Amniotic stem cell (primary cell): ENCODE results near the gene ITPR1.
"Not testable (repeated sequence)": the region's sequence is repeated elsewhere in the genome, so short reads cannot be mapped to it uniquely, and the experiment has no call there.

Experiments
- DNase-seq: peaks from one replicate; lab custom pipeline; 2025; lab: John Stamatoyannopoulos, UW

ITPR1 gene

DNA sequence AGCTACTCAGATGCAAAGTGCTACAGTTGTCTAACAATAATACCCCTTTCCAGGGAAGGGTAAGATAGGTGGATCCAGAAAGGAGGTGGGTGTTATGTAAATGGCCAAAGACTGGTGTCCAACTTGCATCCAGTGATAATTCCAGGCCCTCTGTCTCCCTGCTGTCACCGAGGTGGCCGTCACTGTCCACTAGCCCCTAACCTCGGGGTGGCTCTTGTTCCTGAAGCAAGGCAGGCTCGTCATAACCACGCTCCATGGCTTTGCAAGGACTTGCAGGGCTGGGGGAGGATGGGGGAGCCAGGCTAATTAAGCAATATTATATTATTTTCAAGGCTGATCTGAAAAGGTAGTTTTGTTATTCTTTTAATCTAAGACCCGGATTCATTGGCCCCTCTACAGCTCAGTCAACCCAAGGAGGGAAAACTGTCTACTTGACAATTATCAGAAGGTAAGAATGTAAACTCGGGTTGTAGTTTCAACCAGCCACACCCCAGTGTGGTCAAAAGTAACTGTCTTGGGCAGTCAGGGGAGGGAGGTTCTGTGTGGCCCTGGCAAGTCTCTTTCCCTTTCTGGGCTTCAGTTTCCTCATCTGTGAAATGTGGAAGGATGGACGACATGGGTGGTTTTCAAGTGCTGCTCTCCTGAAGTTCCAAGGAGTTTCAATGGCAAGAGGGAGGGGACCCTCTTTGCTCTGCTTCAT is 266.0 kb downstream of the ITPR1 start:
- DNase-seq, result no peak

DNA sequence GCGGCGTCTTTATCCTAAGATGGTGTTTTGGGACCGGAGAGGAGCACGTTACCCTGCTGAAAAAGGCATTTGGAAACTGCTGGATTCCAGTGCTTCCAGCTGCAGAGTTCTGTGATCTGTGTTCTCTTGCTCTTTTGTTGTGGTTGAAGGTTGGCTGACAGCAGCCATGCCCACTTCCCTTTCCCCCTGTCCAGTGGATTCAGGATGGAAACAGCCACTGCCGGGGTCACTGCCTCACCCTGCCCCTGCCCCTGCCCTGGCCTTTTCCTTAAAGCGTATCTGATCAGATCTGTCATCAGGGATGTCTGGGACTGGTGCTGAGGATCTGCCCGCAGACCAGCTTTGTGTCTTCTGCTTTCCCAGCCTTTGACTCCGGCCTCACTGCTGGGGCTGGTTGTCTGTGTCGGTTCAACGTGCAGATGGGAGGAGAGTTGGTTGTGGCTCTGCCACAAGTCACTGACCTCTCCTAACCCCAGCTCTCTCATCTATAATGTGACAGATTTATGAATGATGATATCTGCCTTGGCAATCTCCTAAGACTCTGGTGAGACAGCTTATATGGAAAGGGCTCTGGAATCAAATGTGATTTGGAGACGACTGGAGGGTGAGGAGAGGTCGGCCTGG is 266.7 kb downstream of the ITPR1 start:
- DNase-seq, result no peak

DNA sequence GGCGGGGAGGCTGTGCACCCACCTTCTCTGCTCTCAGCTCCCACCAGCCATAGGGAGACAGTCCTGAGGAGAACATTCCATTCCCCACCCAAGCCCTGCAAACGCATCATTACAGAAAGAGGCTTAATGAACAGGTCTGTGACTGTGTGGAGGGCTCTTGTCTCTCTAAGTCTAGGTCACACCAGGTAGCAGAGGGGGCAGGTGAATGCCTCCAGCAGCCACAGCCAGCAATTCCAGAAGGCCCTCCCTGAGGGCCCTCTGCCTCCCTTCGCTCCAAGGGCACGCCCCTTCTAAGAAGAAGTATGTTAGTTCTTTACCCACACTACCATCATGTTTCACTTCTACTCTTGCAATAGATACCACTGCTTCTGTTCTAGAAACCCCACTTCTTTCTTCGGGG is 268.6 kb downstream of the ITPR1 start:
- DNase-seq, result no peak

DNA sequence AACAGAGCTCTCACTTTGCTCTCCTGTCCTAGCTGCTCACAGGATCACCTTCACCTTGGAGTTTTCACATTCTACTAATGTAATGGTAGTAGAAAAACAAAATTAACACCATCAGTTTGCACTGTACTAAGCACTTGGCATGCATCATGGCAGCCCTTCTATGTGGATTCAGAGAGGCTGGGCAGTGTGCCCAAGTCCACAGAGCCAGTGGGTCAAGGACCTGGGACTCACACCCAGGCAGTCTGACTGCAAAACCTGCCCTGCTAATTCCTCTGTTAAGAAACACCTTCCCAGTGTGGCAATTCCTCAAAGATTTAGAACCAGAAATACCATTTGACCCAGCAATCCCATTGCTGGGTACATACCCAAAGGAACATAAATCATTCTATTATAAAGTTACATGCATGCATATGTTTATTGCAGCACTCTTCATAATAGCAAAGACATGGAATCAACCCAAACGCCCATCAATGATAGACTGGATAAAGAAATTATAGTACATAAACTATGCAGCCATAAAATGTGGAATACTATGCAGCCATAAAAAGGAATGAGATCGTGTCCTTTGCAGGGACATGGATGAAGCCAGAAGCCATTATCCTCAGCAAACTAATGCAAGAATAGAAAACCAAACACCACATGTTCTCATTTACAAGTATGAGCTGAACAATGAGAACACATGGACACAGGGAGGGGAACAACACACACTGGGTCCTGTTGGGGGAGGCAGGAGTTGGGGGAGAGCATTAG is 269.5 kb downstream of the ITPR1 start:
- not testable (repeated sequence) for DNase-seq

DNA sequence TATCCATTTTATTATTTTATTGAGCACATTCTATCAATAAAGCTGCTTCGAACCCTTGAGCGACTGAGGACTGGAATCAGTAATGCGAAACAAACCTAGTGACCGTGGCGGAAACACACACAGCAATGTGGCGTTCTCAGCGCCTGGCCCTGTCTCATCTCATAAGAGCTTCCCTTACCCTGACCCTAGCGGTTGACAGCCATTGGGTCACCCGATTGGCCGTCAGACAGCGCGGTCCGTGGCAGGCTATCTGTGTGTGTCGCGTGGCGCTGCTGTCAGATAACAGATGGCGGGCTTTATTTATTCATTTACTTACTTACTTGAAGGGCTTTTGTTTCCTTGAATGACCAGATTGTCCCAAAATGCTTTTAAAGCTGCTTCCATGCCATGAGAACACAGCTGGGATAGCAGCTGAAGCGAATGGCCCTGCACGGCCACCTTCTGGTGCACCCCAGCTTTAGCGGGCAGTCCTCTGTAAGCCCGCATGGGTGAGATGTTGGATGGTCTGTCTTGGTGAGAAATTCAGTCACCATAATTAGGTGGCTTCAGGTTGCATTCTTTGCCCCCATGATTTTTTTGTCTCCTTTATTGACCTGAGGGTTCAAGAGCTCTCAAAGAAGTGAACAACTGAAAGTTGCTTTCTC is 270.6 kb downstream of the ITPR1 start:
- no peak for DNase-seq

DNA sequence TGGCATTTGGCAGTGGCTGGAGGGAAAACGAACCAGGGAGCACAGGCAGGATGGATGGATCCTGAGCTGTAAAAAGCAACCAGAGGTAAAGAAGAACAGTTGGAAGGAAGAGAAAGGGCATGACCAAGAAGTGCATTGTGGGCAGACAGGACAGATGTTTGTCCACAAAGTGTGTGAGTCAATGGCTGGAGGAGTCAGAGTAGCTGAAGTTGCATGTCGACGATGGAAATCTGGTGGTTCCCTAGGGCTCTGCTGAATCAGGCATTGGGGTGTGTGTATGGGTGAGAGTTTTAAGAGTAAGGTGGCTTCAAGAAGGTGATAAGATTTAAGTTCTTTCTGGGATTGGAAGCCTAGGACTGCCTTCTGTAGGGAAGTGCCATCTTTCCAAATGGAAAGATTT is 272.1 kb downstream of the ITPR1 start:
- no peak for DNase-seq

DNA sequence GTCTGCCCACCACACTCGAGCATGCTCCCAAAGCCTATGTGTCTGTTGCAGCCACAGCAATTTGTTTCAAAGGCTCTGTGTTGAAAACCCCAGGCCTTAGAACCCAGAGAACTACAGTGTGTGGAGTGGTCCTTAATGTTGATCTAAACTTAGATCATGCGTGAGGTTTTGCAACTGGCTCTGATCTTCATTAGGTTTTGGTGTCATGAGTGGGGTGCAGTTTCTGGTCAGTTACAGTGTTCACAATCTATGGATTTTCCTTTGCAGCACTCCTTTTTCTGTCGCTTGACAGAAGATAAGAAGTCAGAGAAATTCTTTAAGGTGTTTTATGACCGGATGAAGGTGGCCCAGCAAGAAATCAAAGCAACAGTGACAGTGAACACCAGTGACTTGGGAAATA is 273.1 kb downstream of the ITPR1 start:
- no peak for DNase-seq

DNA sequence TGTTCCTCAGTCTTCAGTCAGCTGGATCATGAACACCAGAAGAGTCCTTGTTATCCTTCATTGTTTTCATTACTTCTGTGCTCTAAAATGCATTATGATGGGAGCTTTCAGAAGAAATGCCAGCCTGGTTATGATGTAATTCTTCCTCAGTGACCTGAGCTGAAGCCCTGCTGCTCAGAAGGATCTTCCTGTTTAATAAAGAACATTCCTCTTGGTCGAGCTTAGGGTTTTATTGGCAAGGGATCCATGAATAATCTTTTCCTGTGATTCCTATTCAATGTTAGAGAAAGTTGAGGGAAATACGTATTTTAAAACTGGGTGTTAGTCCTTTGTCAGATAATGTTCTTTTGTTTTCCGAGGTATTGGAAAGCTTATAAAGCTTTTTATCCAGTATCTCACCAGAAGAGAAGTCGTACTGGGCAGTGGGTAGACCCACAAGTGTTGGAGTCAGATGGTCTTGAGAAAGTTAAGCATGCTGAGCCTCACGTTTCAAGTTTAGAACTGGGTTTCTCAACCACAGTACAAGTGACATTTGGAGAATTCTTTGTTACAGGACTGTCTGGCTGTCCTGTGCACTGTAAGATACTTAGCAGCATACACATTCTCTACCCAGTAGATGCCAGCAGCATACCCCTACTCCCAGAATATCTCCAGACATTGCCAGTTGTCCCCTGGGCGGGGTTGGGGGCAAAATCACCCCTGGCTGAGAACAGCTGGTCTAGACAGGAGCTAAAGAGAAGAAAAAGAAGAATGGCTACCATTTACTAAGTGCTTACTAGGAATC is 273.8 kb downstream of the ITPR1 start:
- no peak for DNase-seq

DNA sequence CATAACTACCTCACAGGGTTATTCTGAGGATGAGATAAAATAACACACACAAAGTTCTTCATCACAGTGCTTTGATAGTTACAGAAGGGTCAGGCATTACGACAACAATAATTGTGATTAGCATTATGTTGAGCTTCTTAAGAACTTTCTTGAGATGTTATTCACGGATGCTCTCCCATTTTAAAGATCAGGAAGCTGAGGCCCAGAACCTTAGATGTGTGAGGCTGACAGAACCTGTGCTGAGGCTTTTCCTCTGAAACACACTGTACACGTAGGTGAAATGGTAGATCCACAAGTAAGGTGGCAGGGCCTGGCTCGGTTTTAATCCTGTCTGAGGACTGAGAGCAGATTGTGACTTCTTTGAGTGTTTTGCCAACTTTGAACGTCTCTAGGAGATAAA is 274.9 kb downstream of the ITPR1 start:
- DNase-seq, result no peak

DNA sequence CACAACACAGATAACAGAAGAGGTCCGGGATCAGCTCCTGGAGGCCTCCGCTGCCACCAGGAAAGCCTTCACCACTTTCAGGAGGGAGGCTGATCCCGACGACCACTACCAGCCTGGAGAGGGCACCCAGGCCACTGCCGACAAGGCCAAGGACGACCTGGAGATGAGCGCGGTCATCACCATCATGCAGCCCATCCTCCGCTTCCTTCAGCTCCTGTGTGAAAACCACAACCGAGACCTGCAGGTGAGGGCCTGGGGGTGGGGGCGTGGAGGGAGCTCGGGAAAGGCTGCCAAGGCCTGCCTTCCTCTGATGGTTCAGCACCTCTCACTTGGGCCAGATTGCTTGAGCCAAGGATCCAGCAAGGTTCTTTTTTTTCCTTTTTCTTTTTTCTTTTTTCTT is 275.4 kb downstream of the ITPR1 start:
- no peak for DNase-seq

DNA sequence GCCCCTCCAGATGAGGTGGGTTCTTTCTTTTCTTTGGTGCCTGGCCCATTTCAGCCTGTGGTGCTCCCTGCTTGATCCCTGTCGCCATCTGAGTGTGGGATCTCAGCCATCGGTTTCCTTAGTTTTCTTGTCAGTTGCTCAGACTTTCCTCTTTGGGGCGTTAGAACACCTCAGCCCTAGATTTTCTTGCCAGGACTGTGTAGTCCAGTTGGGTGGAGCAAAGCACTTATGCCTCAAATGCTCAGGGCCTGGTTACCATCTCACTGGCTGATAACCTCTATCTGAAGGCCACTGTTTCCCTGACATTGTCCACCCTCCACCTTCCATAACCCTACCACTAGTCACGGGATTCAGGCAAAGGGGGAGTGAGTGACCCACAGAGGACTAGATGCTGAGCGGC is 277.4 kb downstream of the ITPR1 start:
- DNase-seq, result no peak

DNA sequence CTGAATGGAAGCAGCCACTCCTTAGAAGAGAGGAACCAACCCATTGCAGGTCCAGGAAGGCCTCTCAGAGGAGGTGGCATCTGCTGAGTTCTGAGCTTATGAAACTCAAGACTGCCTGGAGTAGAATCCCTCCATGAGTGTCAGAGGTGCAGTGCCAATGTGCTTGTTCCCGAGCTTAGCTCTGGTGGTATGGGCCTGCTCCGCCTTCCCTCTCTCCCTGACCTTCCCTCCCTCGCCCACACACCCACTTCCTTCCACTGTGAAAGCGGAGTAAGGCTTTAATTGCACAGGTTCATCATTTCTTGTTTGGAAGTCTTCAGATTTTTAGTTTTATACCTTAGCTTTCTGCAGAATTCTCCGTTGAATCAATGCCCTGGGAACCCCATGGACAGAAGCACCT is 278.1 kb downstream of the ITPR1 start:
- DNase-seq, result no peak

DNA sequence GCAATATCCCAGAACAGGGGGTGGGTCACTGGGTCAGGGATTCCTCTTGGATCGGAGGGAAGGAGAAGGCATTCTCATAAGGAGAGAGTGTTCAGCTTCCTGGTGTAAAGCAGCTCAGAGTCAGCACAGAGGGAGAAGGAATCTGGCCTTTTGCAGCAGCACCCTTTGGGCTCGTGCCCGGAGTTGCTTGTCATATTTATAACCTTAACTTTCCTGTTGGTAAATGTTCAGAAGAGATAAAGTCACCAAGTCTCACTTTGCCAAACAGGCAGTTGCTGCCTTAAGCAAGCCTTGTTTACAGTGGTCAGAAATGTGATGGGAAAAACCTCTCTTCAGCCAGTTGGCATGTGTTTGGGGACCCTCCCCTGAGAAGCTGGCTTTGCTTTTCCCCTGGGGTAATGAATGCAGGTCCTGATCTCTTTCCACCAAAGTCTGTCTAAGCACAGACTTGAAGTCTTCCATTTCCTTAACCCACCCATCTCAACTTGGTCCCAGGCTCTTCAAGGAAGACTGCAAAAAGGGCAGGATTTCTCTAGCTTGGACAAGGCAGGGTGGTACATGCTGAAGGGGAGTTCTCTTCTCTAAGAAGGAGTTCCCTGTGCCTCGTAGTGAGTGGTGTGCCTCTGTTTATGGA is 279.1 kb downstream of the ITPR1 start:
- no peak for DNase-seq

DNA sequence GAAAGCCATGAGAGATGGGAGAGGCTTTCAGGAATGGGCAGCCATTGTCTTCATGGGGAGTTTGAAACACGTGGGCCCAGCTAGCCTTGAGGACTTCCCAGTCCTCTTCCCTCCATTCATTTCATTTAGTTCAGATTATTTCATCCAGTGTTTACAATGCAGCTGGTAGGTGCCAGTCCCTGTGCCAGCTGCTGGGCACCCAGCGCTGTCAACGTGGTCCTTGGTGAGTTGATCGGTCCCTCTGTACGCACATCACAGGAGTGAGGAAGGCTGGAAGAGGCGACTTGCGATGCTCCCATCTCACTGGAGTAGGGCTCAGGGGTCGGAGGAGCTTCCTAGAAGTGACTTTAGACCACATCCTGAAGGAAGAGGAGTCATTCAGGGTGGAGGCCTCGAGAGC is 279.7 kb downstream of the ITPR1 start:
- no peak for DNase-seq

DNA sequence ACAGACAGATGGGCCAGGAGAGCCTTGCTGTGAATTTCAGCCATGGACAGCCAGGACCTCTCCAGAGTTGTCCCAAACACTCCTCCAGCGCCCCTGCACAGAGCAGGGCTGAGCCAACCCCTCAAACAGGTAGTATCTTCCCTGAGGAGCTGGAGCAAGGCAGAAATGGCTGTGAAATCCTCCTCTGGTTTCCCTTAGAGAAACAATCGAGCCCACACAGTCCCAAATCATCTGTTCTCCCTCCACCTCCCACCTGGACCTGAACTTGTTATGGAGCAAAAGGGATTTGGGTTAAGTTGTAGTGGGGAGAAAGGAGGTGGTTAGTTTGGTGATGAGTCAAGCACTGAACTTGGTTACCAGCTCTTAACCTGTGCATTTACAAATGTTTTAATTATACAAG is 280.4 kb downstream of the ITPR1 start:
- DNase-seq, result no peak

DNA sequence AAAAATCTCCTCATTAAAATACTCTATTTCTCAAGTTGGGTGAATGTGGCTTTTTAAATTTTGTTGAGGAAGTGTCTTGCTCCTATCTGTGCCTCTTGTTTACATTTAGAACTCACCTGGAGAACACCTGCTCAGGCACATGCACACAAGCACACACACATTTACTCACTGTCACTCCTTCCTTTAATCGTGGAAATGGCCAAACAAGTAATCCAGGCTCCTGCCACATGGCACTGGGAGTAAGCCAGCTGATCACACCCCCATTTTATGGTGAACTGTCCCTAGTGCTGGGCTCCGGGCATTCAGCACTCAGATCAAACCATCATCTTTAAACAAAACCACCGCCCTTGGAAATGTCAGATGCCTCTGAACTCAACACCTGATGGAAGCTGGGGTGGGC is 281.4 kb downstream of the ITPR1 start:
- no peak for DNase-seq

DNA sequence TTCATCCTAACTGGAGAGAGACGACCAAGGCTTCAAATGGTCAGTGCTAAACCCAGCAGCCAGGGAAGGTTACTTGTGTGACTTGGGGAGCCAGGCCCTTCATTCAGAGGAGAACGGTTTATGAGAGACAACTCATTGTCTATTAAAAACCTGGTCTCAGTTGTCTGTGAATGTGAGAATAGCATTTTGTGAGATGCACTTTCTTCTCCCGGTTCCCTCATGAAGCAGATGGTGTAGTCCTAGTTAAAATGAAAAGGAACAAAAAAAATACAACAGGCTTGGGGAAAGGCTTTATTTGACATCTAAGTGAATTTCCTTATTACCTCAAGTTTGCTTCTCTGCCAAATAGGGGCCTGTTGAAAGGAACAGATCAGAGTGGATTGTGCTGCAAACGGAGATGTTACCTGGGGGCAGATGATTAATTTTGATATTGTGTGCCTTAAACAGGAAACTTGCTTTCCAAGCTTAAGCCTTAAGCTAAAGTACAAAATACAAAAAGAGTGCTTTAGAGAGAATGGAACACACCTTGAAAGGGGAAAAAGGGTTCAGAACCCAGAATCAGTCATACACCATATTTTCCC is 283.3 kb downstream of the ITPR1 start:
- DNase-seq, result no peak

DNA sequence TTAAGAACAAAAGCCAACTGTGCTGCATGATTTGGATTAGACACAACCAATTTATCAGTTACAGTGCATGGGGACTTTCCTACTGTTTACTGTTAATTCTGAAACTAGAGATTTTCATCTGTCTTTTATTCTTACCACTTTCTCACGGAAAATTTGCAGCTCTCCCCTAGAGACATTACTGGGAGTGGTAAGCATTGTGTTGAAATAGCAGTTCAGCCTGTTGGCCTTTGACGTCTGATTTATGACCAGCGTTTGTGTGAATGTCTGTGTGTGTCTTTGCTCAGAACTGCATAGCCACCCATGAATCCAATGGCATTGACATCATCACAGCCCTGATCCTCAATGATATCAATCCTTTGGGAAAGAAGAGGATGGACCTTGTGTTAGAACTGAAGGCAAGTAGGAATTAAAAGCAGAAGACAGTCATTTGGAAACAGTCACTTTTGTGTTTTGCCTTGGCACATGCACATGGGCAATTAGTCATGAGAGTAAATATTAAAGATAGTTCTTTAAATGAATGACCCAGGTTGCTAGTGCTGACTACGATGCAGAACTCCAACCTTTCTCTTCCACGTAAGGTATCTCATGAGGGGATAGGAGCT is 283.9 kb downstream of the ITPR1 start:
- no peak for DNase-seq

DNA sequence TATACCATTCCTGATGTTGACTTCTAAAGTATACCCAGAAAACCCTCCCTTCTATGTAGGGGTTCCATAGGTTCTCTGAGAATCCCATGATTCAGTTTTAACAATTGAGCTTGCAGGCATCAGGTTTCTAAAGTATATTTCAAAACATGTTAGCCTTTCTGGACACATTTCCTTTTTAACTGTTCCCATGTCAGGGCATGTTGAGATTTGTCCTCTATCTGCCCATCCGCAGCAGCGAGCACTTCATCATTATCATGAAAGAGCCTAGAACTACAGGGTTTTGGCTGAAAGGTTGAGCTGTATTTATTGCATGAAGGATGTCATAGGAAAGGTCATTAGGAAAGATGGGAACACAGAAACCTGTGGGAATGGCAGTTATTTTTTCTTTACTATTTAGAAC is 285.0 kb downstream of the ITPR1 start:
- DNase-seq, result no peak

DNA sequence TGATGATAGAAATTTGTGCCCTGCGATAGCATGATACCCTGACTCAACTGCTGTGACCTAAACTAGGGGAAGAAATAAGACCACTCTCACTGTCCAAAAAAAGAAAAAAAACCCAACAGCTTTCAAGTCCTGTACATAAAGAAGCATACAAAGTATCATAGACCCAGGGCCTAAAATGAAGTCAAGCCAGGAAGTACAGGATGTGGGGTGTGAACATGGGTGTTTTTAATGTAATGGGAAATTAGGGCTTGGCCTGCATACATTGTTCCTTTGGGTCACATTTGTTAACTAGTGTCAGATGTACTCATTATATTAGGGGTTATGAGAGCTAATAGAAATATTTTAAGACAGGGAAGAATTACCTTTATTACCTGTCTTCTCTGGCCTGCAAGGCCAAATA is 285.6 kb downstream of the ITPR1 start:
- no peak for DNase-seq

DNA sequence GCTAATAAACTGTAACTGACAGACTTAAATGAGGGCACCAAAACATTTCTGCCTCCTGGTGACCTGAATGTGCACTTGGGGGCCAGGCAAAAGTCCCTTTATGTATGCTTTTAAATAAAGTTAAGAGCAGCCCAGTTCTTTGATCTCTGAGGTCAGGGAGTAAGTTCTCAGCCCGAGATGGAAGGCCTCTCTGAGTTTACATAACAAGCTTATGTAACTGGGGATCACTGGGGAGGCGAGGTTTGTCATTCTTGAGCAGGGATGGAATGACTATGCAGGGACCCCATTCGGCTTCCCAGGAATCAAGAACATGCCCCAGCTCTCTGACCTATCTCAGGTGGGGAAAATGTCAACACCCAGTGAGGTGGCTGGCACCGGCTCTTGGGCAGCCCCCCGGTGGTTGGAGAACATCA is 287.4 kb downstream of the ITPR1 start:
- no peak for DNase-seq
